Measurements from ENCODE around the gene CD70.

- TF ChIP-seq FOS (IDR thresholded peaks at IDR 0.05; ENCODE audit: borderline replicate concordance, insufficient read depth, low read length) = no peak
- TF ChIP-seq POLR2A (IDR thresholded peaks at IDR 0.05; ENCODE audit: low read depth, low read length) = no peak
- TF ChIP-seq MAX (IDR thresholded peaks at IDR 0.05; ENCODE audit: insufficient read depth, insufficient read length) = no peak
- TF ChIP-seq, protein P1, sequence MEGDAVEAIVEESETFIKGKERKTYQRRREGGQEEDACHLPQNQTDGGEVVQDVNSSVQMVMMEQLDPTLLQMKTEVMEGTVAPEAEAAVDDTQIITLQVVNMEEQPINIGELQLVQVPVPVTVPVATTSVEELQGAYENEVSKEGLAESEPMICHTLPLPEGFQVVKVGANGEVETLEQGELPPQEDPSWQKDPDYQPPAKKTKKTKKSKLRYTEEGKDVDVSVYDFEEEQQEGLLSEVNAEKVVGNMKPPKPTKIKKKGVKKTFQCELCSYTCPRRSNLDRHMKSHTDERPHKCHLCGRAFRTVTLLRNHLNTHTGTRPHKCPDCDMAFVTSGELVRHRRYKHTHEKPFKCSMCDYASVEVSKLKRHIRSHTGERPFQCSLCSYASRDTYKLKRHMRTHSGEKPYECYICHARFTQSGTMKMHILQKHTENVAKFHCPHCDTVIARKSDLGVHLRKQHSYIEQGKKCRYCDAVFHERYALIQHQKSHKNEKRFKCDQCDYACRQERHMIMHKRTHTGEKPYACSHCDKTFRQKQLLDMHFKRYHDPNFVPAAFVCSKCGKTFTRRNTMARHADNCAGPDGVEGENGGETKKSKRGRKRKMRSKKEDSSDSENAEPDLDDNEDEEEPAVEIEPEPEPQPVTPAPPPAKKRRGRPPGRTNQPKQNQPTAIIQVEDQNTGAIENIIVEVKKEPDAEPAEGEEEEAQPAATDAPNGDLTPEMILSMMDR (IDR thresholded peaks at IDR 0.05; ENCODE audit: extremely low read depth in 1 of 2, insufficient read depth in 1 of 2, low read depth in 1 of 2, low read length in 2 of 2) = no peak
- TF ChIP-seq EZH2 (IDR thresholded peaks at IDR 0.05; ENCODE audit: borderline replicate concordance, low read depth, low read length, severe bottlenecking) = no peak
- TF ChIP-seq POLR2AphosphoS5 (IDR thresholded peaks at IDR 0.05; ENCODE audit: insufficient read depth, low read depth, low read length) = no peak
Measured at GRCh38 chr19:6599866-6600454, 9.0 kb upstream of the CD70 start.
